ENCODE measurements around the gene SND1. TPM values are rescaled to one million over a fixed set of nuclear protein-coding genes. Genes with fewer than 3 reads are reported as not detected.

Gene SND1
- polyA plus RNA-seq, 1 donor, result 144 TPM

DNA sequence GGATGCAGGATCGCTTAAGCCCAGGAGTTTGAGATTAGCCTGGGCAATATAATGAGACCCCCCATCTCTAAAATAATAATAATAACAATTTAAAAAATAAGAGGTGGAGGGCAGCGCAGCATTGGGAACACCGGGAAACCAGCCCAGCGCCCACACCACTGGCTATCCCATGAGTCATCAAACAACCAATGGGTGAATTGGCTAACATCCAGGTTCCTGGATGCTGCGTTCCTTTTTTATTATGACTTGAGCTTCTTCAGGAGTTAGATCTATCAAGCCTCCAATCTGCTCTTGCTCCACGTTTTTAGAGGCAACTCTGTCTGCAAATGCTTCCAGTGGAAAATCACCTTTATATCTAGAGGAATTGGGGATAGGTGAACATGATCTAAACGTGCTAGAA, 389.2 kb downstream of the SND1 start:
- Histone ChIP-seq H3K27ac (ENCODE audit: low read length) (no peak overlapping the region), H3K9me3 (ENCODE audit: control insufficient read depth, low read depth, low read length) (no peaks in the 10 kb centered on the region), H3K4me3 (ENCODE audit: low read length) (no peak overlapping the region), H3K27me3 (ENCODE audit: control insufficient read depth, insufficient read depth, low read length) (no peaks in the 10 kb centered on the region), H3K36me3 (ENCODE audit: control insufficient read depth, insufficient read depth, low read length) (peaks cover 12% of the 10 kb centered on the region), H3K4me1 (ENCODE audit: control insufficient read depth, insufficient read depth, low read length) (peaks cover 10% of the 10 kb centered on the region)
- 100% methylated on average over 1 of the region's 7 CpGs for WGBS (ENCODE audit: insufficient coverage, low lambda C conversion rate)
- DNase-seq, result no peak

DNA sequence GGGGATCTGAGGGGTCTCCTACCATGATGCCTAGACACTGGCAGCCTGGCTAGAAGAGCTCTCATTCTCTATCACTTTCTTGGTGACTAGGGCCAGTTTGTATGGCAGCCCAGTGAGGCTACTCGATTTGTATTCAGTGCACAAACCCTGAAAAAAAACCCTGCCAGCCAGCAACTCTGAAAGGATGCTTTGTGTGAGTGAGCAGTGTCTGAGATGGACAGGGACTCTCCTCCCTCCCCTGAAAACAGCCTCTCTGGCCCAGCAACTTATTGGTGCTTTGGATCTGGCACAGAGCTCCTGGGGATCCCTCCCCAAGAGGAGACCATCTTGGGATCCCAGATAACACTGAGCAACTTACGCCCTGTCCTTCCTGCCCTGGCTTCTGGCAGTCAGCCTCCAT, 390.0 kb downstream of the SND1 start:
- Histone ChIP-seq H3K27me3 (ENCODE audit: control insufficient read depth, insufficient read depth, low read length) (no peaks in the 10 kb centered on the region), H3K36me3 (ENCODE audit: control insufficient read depth, insufficient read depth, low read length) (peaks cover 12% of the 10 kb centered on the region), H3K27ac (ENCODE audit: low read length) (no peak overlapping the region), H3K4me3 (ENCODE audit: low read length) (no peak overlapping the region), H3K9me3 (ENCODE audit: control insufficient read depth, low read depth, low read length) (no peaks in the 10 kb centered on the region), H3K4me1 (ENCODE audit: control insufficient read depth, insufficient read depth, low read length) (peaks cover 10% of the 10 kb centered on the region)
- no CpG with 5 or more reads among the region's 2 CpGs for WGBS (ENCODE audit: insufficient coverage, low lambda C conversion rate)
- no peak for DNase-seq

DNA sequence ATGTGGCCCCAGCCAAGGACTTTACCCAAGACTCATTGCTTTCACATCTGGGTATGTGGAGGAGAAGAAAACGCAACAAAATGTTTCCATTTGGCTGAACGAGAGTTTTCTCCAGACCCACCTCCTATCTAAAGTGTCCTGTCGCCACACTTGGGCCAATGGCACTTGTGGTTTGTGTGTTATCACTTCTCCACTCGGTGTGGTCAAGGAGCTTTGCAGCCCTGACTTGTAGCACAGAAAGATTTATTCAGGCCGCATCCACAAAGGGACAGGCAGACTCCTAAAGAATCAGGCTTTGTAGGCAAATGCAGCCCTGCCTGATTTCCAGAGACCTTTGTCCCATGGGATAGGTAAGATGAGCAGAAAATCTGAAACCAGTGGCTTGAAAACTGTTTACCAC, 392.1 kb downstream of the SND1 start:
- peaks cover 9% of the 10 kb centered on the region for H3K4me1 ChIP-seq (ENCODE audit: control insufficient read depth, insufficient read depth, low read length)
- H3K27me3 ChIP-seq (ENCODE audit: control insufficient read depth, insufficient read depth, low read length), result no peaks in the 10 kb centered on the region
- DNase-seq, result no peak
- no CpG with 5 or more reads among the region's 5 CpGs for WGBS (ENCODE audit: insufficient coverage, low lambda C conversion rate)
- H3K4me3 ChIP-seq (ENCODE audit: low read length), result no peak overlapping the region
- H3K36me3 ChIP-seq (ENCODE audit: control insufficient read depth, insufficient read depth, low read length), result peaks cover 12% of the 10 kb centered on the region
- no peaks in the 10 kb centered on the region for H3K9me3 ChIP-seq (ENCODE audit: control insufficient read depth, low read depth, low read length)
- no peak overlapping the region for H3K27ac ChIP-seq (ENCODE audit: low read length)

DNA sequence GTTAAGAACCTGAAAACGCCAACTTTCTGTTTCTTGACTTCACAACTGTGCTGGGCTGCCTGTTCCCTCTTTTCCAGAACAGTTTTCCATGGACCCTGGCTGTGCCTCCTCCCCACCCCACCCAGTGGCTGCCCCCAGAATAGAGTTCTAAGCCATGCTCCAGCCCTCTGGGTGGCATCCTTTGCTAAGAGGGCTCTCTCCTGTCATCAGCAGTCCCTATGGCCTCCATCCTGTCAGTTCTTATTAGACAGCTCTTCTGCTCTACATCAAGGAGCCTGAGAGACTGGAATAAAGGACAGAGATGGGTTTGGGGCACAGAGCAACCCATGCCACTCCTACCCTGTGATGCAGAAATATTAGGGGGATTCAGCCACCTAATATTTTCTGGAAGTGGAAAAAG, 393.2 kb downstream of the SND1 start:
- WGBS (ENCODE audit: insufficient coverage, low lambda C conversion rate), result 100% methylated on average over 1 of the region's 1 CpG
- H3K27me3 ChIP-seq (ENCODE audit: control insufficient read depth, insufficient read depth, low read length), result no peaks in the 10 kb centered on the region
- no peak overlapping the region for H3K4me3 ChIP-seq (ENCODE audit: low read length)
- no peaks in the 10 kb centered on the region for H3K4me1 ChIP-seq (ENCODE audit: control insufficient read depth, insufficient read depth, low read length)
- DNase-seq, result no peak
- H3K36me3 ChIP-seq (ENCODE audit: control insufficient read depth, insufficient read depth, low read length), result peaks cover 12% of the 10 kb centered on the region
- no peak overlapping the region for H3K27ac ChIP-seq (ENCODE audit: low read length)
- H3K9me3 ChIP-seq (ENCODE audit: control insufficient read depth, low read depth, low read length), result no peaks in the 10 kb centered on the region

DNA sequence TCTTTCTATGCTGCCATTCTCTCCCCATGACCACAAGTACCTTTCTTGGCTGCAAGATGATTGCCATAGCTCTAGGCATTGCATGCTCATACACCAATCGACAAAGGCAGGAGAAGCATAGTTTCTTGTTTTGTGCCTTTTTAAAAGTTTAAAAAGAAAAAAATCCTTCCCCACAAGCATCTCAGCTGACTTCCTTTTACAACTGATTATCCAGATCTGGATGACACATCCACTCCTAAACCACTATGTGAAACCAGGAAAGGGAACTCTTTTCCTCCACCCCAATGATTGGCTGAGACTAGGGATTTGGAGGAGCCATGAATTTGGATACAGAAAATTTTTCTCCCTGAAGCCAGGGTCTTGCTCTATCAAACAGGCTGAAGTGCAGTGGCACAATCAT, 393.8 kb downstream of the SND1 start:
- Histone ChIP-seq H3K4me3 (ENCODE audit: low read length) (no peak overlapping the region), H3K9me3 (ENCODE audit: control insufficient read depth, low read depth, low read length) (no peaks in the 10 kb centered on the region), H3K27me3 (ENCODE audit: control insufficient read depth, insufficient read depth, low read length) (no peaks in the 10 kb centered on the region), H3K27ac (ENCODE audit: low read length) (no peak overlapping the region), H3K4me1 (ENCODE audit: control insufficient read depth, insufficient read depth, low read length) (no peaks in the 10 kb centered on the region), H3K36me3 (ENCODE audit: control insufficient read depth, insufficient read depth, low read length) (peaks cover 12% of the 10 kb centered on the region)
- DNase-seq, result no peak
- WGBS (ENCODE audit: insufficient coverage, low lambda C conversion rate), result no CpG with 5 or more reads among the region's 1 CpG

DNA sequence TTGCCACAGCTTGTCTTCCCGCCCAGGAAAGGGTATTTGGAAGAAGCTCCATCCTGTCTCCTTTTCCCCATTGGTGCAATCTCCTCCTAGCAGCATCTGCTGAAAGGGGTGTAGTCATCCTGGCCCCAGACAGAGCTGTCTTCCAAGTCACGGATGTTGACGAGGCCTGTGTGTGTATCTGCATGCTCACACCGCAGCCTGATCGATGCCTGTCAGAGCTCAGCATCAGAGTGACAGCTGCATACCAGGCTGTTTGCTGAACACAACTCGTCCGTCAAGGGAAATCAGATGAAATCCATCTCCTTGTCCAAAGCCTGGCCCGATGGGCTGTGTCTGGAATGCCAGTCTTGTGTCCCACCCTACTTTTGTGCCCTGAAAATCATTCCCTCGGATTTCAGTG, 400.4 kb downstream of the SND1 start:
- 100% methylated on average over 1 of the region's 9 CpGs for WGBS (ENCODE audit: insufficient coverage, low lambda C conversion rate)
- DNase-seq, result no peak
- no peaks in the 10 kb centered on the region for H3K4me1 ChIP-seq (ENCODE audit: control insufficient read depth, insufficient read depth, low read length)
- no peaks in the 10 kb centered on the region for H3K27me3 ChIP-seq (ENCODE audit: control insufficient read depth, insufficient read depth, low read length)
- H3K9me3 ChIP-seq (ENCODE audit: control insufficient read depth, low read depth, low read length), result no peaks in the 10 kb centered on the region
- H3K4me3 ChIP-seq (ENCODE audit: low read length), result no peak overlapping the region
- H3K27ac ChIP-seq (ENCODE audit: low read length), result no peak overlapping the region
- H3K36me3 ChIP-seq (ENCODE audit: control insufficient read depth, insufficient read depth, low read length), result peaks cover 5% of the 10 kb centered on the region

DNA sequence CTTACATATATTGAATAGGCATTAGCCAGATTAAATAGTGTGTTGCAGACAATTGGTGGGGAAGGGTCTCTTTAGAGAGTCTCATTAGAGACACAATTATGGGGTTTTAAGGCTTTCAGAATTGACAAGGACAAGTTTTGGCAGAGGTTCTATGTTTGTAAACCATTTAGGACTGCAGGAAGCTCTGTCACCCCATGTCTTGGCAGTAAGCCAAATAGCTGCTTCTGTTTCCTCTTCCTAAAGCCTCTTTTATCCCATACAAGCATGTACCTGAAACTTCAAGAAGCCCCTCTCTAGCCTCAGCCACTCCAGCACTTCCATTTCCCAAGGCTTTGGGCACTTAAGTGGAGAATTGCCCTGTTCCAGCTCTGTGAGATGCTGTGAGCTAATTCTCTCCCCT, 401.0 kb downstream of the SND1 start:
- Histone ChIP-seq H3K4me3 (ENCODE audit: low read length) (no peak overlapping the region), H3K4me1 (ENCODE audit: control insufficient read depth, insufficient read depth, low read length) (no peaks in the 10 kb centered on the region), H3K36me3 (ENCODE audit: control insufficient read depth, insufficient read depth, low read length) (peaks cover 5% of the 10 kb centered on the region), H3K9me3 (ENCODE audit: control insufficient read depth, low read depth, low read length) (no peaks in the 10 kb centered on the region), H3K27me3 (ENCODE audit: control insufficient read depth, insufficient read depth, low read length) (no peaks in the 10 kb centered on the region), H3K27ac (ENCODE audit: low read length) (no peak overlapping the region)
- DNase-seq, result no peak

DNA sequence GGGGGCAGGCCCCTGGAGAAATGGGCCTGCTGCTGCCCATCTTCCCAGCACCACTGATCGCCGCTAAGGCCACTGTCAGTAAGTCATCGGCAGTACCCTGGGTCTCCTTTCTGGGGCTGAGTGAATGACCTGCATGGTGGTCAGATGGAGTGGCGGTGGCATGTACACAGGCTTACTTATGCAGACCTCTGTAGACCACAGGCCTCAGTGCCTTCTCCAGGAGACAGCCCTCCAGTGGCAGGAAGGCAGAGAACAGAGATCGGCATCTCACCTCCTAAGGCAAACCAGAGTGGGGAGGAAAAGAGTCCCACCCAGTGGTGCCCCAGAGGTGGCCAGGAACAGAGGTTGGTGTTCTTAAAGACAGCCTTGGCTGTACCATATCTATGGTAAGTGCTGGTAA, 402.0 kb downstream of the SND1 start:
- peaks cover 5% of the 10 kb centered on the region for H3K36me3 ChIP-seq (ENCODE audit: control insufficient read depth, insufficient read depth, low read length)
- H3K27ac ChIP-seq (ENCODE audit: low read length), result no peak overlapping the region
- H3K4me1 ChIP-seq (ENCODE audit: control insufficient read depth, insufficient read depth, low read length), result no peaks in the 10 kb centered on the region
- no peaks in the 10 kb centered on the region for H3K27me3 ChIP-seq (ENCODE audit: control insufficient read depth, insufficient read depth, low read length)
- WGBS (ENCODE audit: insufficient coverage, low lambda C conversion rate), result no CpG with 5 or more reads among the region's 5 CpGs
- DNase-seq, result no peak
- no peaks in the 10 kb centered on the region for H3K9me3 ChIP-seq (ENCODE audit: control insufficient read depth, low read depth, low read length)
- no peak overlapping the region for H3K4me3 ChIP-seq (ENCODE audit: low read length)

DNA sequence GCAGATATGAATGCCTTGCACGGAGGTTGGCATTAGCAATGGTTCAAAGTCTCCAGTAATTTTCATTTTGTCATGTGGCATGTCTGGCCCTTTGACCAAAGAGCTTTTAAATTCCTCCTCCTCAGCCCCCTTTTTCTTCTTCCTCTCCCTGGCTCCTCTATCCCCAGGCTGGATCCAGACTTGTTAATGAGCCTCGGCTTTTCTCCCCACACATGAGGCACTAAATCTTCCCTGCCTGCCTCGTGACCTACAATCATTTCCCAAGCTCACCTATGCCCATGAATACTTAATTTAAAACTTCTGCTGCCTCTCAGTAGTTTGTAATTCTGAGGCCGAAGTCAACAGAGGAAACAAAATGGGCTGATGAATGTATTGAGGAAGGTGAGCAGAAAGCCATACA, 402.5 kb downstream of the SND1 start:
- Histone ChIP-seq H3K27ac (ENCODE audit: low read length) (no peak overlapping the region), H3K27me3 (ENCODE audit: control insufficient read depth, insufficient read depth, low read length) (no peaks in the 10 kb centered on the region), H3K4me3 (ENCODE audit: low read length) (no peak overlapping the region), H3K4me1 (ENCODE audit: control insufficient read depth, insufficient read depth, low read length) (no peaks in the 10 kb centered on the region), H3K9me3 (ENCODE audit: control insufficient read depth, low read depth, low read length) (no peaks in the 10 kb centered on the region), H3K36me3 (ENCODE audit: control insufficient read depth, insufficient read depth, low read length) (peaks cover 5% of the 10 kb centered on the region)
- no peak for DNase-seq
- WGBS (ENCODE audit: insufficient coverage, low lambda C conversion rate), result 100% methylated on average over 2 of the region's 4 CpGs

DNA sequence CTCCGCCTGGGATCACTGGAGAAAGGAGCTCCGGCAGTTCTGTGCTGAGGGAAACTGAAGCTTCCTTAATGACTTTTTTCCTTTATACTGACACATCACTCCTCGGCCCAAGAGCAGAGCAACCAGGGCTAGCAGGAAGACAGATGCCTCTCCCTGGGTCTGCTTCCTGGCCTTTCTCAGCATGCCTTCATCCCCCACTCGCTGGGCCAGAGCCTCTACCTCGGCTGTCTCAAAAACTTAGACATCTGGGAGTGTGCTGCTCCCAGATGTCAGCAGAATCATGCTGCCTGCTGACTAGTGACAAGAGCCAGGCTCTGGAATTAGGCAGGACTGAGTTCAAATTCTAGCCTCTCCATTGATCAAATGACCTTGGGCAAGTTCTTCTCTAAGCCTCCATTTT, 403.6 kb downstream of the SND1 start:
- Histone ChIP-seq H3K4me3 (ENCODE audit: low read length) (no peak overlapping the region), H3K36me3 (ENCODE audit: control insufficient read depth, insufficient read depth, low read length) (peaks cover 5% of the 10 kb centered on the region), H3K9me3 (ENCODE audit: control insufficient read depth, low read depth, low read length) (no peaks in the 10 kb centered on the region), H3K27ac (ENCODE audit: low read length) (no peak overlapping the region), H3K27me3 (ENCODE audit: control insufficient read depth, insufficient read depth, low read length) (no peaks in the 10 kb centered on the region), H3K4me1 (ENCODE audit: control insufficient read depth, insufficient read depth, low read length) (no peaks in the 10 kb centered on the region)
- no peak for DNase-seq
- WGBS (ENCODE audit: insufficient coverage, low lambda C conversion rate), result 63% methylated on average over 2 of the region's 5 CpGs

DNA sequence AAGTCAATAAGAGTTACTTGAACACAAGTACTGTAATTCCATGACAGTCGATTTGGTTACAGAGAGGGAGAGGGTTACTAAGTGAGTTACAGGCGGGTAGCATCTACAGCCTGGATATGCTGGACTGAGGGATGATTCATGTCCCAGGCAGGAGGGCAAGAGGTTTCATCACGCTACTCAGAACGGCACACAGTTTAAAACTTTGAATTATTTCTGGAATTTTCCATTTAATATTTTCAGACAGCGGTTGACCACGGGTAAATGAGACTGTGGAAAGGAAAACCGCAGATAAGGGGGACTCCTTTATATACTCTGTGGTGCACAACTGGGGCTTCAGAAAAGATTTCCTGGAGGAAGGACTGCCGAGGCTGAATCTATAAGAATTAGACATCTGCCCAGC, 404.9 kb downstream of the SND1 start:
- H3K27ac ChIP-seq (ENCODE audit: low read length), result no peak overlapping the region
- H3K4me1 ChIP-seq (ENCODE audit: control insufficient read depth, insufficient read depth, low read length), result no peaks in the 10 kb centered on the region
- 80% methylated on average over 1 of the region's 8 CpGs for WGBS (ENCODE audit: insufficient coverage, low lambda C conversion rate)
- no peaks in the 10 kb centered on the region for H3K9me3 ChIP-seq (ENCODE audit: control insufficient read depth, low read depth, low read length)
- DNase-seq, result no peak
- peaks cover 5% of the 10 kb centered on the region for H3K36me3 ChIP-seq (ENCODE audit: control insufficient read depth, insufficient read depth, low read length)
- no peak overlapping the region for H3K4me3 ChIP-seq (ENCODE audit: low read length)
- no peaks in the 10 kb centered on the region for H3K27me3 ChIP-seq (ENCODE audit: control insufficient read depth, insufficient read depth, low read length)

Measured in large intestine (tissue), 3 donors.